NCI-H2227 treated with DMSO at 0.1 percent for 48 hours (cell line): Measurements from ENCODE around the gene PSAPL1.
"Not testable (repeated sequence)": the region's sequence is repeated elsewhere in the genome, so short reads cannot be mapped to it uniquely, and the experiment has no call there.

Experiments used
- DNase-seq: peaks from one replicate; lab custom pipeline; 2025; lab: John Stamatoyannopoulos, UW

Gene PSAPL1

DNA sequence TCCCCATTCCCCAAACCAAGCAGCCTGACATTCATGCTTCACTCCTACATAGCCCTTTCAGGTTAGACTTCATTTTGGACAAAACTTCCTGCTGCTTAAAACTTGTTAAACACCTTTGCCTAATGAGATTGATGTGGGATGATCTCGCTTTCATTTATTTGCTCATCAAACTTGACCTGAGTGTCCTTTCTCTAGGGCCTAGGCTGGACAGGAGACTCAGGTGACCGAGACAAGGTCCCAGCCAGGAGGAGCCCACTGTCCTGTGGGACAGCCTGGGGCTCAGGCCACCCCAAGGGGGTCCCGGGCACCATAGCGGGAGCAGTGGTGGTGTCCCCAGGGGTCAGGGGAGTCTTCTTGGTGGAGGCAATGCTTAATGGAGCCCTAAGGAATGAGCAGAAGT, 23.7 kb upstream of the PSAPL1 start:
- no peak for DNase-seq

- no peak for DNase-seq
Observed at GRCh38 chr4:7458066-7458425, 23.3 kb upstream of the PSAPL1 start.

DNA sequence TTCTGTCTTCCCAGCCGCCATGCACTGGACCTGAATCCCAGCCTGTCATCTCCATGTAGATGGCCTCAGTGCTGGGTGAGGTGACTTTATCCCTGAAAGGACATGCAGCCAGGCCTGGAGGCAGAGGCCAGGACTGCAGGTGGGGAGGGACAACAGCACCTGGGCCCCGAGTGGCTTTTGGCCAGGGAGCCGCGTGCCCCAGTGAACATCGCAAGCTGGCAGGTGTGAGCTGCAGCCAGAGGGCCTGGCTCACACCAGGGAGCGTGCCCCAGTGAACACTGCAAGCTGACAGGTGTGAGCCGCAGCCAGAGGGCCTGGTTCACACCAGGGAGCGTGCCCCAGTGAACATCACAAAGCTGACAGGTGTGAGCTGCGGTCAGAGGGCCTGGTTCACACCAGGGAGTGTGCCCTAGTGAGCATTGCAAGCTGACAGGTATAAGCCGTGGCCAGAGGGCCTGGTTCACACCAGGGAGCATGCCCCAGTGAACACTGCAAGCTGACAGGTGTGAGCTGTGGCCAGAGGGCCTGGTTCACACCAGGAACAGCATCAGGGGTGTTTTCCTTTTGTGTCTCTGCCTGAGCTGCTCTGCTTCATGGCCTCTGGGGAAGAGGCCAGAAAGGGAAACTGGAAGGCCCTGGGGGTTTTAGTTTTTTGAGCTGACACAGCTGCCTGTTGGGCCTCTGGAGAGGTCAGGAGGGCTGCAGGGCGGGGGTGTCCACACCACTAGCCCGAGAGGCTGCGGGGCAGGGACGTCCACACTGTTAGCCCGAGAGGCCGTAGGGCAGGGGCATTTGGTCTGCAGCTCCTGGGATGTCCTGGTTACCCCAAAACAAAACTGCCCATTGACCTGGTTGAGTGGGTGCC, 22.7 kb upstream of the PSAPL1 start:
- DNase-seq, result no peak

DNA sequence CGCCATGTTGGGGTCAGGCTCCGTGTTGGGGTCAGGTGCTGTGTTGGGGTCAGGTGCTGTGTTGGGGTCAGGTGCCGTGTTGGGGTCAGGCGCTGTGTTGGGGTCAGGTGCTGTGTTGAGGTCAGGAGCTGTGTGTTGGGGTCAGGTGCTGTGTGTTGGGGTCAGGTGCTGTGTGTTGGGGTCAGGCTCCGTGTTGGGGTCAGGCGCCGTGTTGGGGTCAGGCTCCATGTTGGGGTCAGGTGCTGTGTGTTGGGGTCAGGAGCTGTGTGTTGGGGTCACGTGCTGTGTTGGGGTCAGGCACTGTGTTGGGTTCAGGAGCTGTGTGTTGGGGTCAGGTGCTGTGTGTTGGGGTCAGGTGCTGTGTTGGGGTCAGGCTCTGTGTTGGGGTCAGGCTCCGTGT, 18.1 kb upstream of the PSAPL1 start:
- DNase-seq, result not testable (repeated sequence)

GRCh38 chr4:7451800-7452199, 17.1 kb upstream of the PSAPL1 start:
- no peak for DNase-seq

- no peak for DNase-seq
Observed at GRCh38 chr4:7451434-7451789, 16.7 kb upstream of the PSAPL1 start.

- no peak for DNase-seq
Observed at GRCh38 chr4:7450775-7451433, 16.2 kb upstream of the PSAPL1 start.

DNA sequence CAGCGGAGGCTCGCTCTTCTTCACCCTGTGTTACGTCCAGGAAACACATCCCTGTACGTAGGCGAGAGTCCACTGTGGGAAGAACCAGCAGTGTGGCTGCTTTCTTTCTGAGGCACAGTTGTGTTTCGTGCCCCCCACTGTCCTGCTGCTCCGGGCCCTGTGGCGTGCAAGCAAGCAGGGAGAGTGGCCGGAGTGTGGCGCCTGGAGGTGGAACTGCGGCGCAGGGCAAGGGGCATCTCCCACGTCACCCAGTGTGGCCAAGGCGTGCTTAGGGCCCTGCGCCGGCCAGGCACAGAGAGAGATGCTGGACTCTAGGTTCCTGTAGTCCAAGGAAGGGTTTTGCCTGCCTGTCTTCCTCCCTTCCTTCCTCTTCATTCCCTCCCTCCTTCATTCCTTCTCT, 13.3 kb upstream of the PSAPL1 start:
- no peak for DNase-seq

- DNase-seq, result no peak
Observed at GRCh38 chr4:7447236-7447635, 12.5 kb upstream of the PSAPL1 start.

DNA sequence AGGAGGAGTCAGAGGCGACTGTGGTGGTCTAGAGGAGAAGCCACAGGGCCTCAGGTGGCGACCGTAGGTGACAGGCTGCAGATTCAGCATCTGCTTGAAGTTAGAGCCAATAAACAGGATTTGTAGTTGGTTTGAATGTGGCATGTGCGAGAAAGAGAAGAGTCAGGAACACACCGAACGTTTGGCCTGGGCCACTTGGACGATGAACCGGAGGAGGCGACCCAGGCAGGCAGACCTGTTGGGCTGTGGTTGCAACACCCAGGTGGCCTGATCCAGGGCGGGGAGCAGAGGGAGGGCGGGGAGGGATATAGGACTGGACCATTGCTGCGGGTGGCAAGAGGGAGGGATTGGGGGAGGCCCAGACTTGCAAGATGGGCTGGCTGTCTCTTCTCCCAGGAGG, 10.0 kb upstream of the PSAPL1 start:
- DNase-seq, result no peak

GRCh38 chr4:7444314-7444713, 9.6 kb upstream of the PSAPL1 start:
- no peak for DNase-seq

DNA sequence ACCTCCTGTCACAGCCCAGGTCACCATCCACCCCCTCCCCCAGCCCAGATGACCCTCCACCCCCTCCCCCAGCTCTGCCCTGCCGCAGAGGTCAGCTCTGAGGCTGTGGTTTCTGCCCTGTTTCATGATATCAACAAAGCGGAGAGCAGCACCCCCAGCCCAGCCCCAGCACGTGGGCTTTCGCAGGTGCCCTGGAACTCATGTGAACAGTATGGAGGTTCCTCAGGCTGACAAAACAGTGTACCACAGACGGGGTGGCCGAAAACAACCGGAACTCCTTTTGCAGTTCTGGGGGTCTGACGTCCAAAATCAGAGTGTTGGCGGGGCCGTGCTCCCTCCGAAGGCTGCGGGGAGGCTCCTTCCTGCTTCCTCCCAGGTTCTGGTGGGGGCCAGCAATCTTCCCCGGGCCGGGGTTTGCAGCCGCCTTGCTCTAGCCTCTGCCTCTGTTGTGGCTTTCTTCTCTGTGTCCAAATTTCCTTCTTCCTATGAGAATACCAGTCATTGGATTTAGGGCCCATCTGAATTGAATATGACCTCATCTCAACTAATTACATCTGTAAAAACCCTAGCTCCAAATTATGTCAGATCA, 7.9 kb upstream of the PSAPL1 start:
- no peak for DNase-seq

GRCh38 chr4:7441201-7441600, 6.5 kb upstream of the PSAPL1 start:
- no peak for DNase-seq

GRCh38 chr4:7439699-7440098, 5.0 kb upstream of the PSAPL1 start:
- no peak for DNase-seq

DNA sequence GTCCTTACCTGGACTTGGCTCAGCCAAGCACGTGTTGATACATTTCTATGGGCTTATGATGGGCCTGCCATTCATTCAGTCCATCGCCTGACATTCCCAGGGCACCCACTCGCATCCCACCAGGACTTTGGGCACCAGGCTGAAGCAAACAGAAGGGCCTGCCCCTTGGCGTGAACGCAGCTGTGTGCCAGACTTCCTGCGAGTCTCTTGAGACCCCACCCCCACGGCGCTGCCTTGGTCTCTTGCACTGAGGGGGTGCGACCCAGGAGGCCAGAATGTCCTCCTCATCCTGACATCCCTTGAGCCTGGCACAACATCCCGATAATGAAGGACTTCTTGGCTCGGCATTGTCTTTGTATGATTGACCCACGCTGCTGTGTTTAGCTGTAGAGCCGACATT, 1.5 kb upstream of the PSAPL1 start:
- DNase-seq, result no peak

GRCh38 chr4:7435471-7436061, 836 bp upstream of the PSAPL1 start:
- no peak for DNase-seq

DNA sequence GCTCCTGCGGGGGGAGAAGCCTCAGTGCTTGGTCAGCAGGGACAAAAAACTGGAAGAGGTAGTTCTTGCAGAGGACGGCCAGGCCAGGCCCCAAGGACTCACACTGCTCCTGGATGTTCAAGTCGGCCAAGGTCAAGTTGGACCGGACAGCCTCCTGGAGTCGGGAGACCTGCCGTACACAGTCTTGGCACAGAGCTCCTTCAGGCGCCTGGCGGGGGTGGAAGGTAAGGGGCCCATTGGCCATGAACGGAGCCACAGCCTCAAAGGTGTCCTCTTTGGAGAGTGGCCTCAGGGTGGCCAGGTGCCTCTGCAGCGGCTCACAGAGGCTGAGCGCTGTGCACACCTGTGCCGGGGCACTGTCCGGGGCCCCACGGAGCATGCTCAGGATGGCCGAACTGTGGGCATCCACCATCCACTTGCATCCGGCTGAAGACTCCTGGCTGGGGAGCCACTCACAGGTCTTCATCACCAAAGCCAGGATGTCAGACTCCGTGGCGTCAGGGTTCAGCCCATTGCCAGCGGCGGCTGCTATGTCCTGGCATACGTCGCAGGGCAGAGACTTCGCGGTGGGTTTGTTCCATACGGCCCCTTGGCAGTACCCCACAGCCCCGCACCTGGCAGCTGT, 477 bp downstream of the PSAPL1 start:
- DNase-seq, result no peak

GRCh38 chr4:7433376-7434140, 1.2 kb downstream of the PSAPL1 start:
- no peak for DNase-seq

GRCh38 chr4:7432531-7433375, 2.0 kb downstream of the PSAPL1 start:
- DNase-seq, result no peak

GRCh38 chr4:7431696-7432530, 2.8 kb downstream of the PSAPL1 start:
- no peak for DNase-seq
